ENCODE measurements around the gene XXYLT1. TPM values are rescaled to one million over a fixed set of nuclear protein-coding genes. Genes with fewer than 3 reads are reported as not detected.

Gene XXYLT1
- total RNA-seq, 2 experiments from 2014 or later, result 17.2 to 19.6 TPM

DNA sequence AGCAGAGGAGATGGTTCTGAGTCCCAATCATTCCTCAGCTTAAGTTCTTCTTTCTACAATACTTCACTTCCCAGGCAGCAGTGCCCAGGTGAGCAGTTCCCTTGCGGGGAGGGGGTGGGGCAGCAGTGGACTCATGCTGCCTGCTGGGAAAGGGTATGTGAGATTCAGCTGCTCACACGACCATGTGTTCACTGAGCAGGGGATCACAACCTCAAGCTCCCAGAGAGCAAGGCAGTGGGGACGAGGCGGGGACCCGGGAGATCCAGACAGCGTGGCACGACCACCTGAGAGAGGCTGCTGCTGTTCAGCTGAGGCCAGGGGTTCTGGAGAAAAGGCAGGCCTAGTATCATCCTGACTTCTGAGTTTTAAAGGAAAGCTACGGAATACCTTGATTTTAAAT is 166.6 kb downstream of the XXYLT1 start:
- Histone ChIP-seq H3K4me1 (ENCODE audit: insufficient read depth, low read length, poor library complexity, severe bottlenecking) (peaks cover 18% of the 10 kb centered on the region), H3K79me2 (ENCODE audit: insufficient read depth, low read depth, low read length) (no peaks in the 10 kb centered on the region), H3K4me3 (ENCODE audit: low read depth, low read length, poor library complexity, severe bottlenecking) (no peak overlapping the region), H3K9me2 (ENCODE audit: insufficient read depth, low read length) (no peaks in the 10 kb centered on the region), H2AFZ (ENCODE audit: low read length) (no peak overlapping the region), H3K4me2 (ENCODE audit: low read length) (no peak overlapping the region), H3K9me3 (ENCODE audit: low read length) (no peaks in the 10 kb centered on the region), H3K36me3 (ENCODE audit: insufficient read depth, low read length) (no peaks in the 10 kb centered on the region), H4K20me1 (ENCODE audit: insufficient read depth, low read length) (no peaks in the 10 kb centered on the region), H3K27ac (ENCODE audit: low read depth, low read length, poor library complexity, severe bottlenecking) (no peak overlapping the region)
- BruUV-seq (replicated peaks), result no TSS peak
- ChIA-PET POLR2A (interaction anchor here (0.5 to 0.6 kb wide), 3 partner anchors 83 to 422 kb away, joined by 3 to 5 read pairs (median 3); no protein-coding TSS in a partner anchor), CTCF (ENCODE audit: unreplicated experiment) (no interaction called here)
- no peak for DNase-seq (ENCODE audit: low spot score)
- intact Hi-C loops (cut with micrococcal nuclease; ENCODE audit: unreplicated experiment), result no loop called here
- TF ChIP-seq EZH2phosphoT487 (IDR thresholded peaks at IDR 0.05; ENCODE audit: borderline replicate concordance, low read depth, low read length), result no peak
- TF ChIP-seq, protein P1, sequence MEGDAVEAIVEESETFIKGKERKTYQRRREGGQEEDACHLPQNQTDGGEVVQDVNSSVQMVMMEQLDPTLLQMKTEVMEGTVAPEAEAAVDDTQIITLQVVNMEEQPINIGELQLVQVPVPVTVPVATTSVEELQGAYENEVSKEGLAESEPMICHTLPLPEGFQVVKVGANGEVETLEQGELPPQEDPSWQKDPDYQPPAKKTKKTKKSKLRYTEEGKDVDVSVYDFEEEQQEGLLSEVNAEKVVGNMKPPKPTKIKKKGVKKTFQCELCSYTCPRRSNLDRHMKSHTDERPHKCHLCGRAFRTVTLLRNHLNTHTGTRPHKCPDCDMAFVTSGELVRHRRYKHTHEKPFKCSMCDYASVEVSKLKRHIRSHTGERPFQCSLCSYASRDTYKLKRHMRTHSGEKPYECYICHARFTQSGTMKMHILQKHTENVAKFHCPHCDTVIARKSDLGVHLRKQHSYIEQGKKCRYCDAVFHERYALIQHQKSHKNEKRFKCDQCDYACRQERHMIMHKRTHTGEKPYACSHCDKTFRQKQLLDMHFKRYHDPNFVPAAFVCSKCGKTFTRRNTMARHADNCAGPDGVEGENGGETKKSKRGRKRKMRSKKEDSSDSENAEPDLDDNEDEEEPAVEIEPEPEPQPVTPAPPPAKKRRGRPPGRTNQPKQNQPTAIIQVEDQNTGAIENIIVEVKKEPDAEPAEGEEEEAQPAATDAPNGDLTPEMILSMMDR (conservative IDR thresholded peaks at IDR 0.05; ENCODE audit: low read length), result no peak

DNA sequence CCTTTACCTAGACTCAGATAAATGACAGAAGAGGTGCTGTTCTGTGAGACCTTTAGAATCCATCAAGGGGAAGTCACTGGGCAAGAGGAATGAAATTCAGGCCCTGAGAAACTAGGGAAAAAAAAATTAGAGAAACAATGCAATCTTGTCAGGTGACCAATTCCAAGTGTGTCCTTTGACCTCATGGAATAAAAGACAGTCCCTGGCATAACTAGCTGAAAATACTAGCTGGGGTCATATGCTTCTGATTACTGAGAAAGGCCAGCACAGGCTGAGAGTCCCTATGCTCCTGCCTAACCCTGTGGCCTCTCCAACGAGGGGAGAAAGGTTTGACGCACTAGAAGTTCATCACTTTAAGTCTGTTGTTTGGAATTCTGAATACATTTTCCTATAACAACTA is 167.3 kb downstream of the XXYLT1 start:
- CTCF ChIA-PET (ENCODE audit: unreplicated experiment), result no interaction called here
- Histone ChIP-seq H3K4me3 (ENCODE audit: low read depth, low read length, poor library complexity, severe bottlenecking) (no peak overlapping the region), H3K36me3 (ENCODE audit: insufficient read depth, low read length) (no peaks in the 10 kb centered on the region), H4K20me1 (ENCODE audit: insufficient read depth, low read length) (no peaks in the 10 kb centered on the region), H3K9me3 (ENCODE audit: low read length) (no peaks in the 10 kb centered on the region), H3K27ac (ENCODE audit: low read depth, low read length, poor library complexity, severe bottlenecking) (no peak overlapping the region), H3K4me1 (ENCODE audit: insufficient read depth, low read length, poor library complexity, severe bottlenecking) (peaks cover 18% of the 10 kb centered on the region), H3K9me2 (ENCODE audit: insufficient read depth, low read length) (no peaks in the 10 kb centered on the region), H3K79me2 (ENCODE audit: insufficient read depth, low read depth, low read length) (no peaks in the 10 kb centered on the region), H2AFZ (ENCODE audit: low read length) (no peak overlapping the region), H3K4me2 (ENCODE audit: low read length) (no peak overlapping the region)
- DNase-seq (ENCODE audit: low spot score), result no peak
- POLR2A ChIA-PET, result interaction anchor here (0.6 kb wide), 1 partner anchor 421 kb away, joined by 3 read pairs; no protein-coding TSS in a partner anchor
- TF ChIP-seq, protein P1 (conservative IDR thresholded peaks at IDR 0.05; ENCODE audit: low read length), result no peak
- no peak for TF ChIP-seq EZH2phosphoT487 (IDR thresholded peaks at IDR 0.05; ENCODE audit: borderline replicate concordance, low read depth, low read length)
- intact Hi-C loops (cut with micrococcal nuclease; ENCODE audit: unreplicated experiment), result no loop called here
- no TSS peak for BruUV-seq (replicated peaks)

DNA sequence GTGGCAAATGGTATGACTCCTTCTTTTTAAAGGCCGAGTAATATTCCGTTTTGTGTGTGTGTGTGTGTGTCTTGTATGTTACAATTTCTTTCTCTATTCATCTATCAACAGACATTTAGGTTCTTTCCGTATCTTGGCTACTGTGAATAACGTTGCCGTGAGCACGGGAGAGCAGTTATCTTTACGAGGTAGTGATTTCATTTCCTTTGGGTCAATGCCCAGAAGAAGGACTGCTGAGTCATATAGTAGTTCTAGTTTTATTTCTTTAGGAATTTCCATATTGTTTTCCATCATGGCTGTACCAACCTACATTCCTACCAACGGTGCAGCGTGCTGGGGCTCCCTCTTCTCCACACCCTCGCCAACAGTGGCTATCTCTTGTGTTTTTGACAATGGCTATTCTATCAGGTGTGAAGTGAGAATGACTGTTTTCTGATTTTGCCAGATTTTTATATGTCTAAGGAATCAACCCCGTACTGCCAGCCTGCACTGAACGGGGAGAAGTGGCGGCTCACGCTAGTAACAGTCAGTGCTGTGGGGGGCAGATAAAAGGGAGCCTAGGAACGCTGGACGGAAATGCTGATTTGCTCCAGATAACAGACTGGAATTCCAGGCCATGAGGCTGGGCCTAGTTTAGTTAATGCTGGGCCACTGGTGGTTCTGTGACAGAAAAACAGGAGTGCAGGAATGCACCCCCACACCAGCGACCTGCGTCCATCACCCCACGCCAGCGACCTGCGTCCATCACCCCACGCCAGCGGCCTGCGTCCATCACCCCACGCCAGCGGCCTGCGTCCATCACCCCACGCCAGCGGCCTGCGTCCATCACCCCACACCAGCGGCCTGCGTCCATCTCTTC is 168.1 kb downstream of the XXYLT1 start:
- H3K27ac ChIP-seq (ENCODE audit: low read depth, low read length, poor library complexity, severe bottlenecking), result no peak overlapping the region
- ChIA-PET POLR2A (no interaction called here), CTCF (ENCODE audit: unreplicated experiment) (no interaction called here)
- H4K20me1 ChIP-seq (ENCODE audit: insufficient read depth, low read length), result no peaks in the 10 kb centered on the region
- H3K4me1 ChIP-seq (ENCODE audit: insufficient read depth, low read length, poor library complexity, severe bottlenecking), result peaks cover 21% of the 10 kb centered on the region
- H3K9me2 ChIP-seq (ENCODE audit: insufficient read depth, low read length), result no peaks in the 10 kb centered on the region
- H2AFZ ChIP-seq (ENCODE audit: low read length), result no peak overlapping the region
- H3K4me3 ChIP-seq (ENCODE audit: low read depth, low read length, poor library complexity, severe bottlenecking), result no peak overlapping the region
- intact Hi-C loops (cut with micrococcal nuclease; ENCODE audit: unreplicated experiment), result no loop called here
- BruUV-seq (replicated peaks), result no TSS peak
- no peak overlapping the region for H3K4me2 ChIP-seq (ENCODE audit: low read length)
- no peak for DNase-seq (ENCODE audit: low spot score)
- no peaks in the 10 kb centered on the region for H3K9me3 ChIP-seq (ENCODE audit: low read length)
- no peaks in the 10 kb centered on the region for H3K79me2 ChIP-seq (ENCODE audit: insufficient read depth, low read depth, low read length)
- no peaks in the 10 kb centered on the region for H3K36me3 ChIP-seq (ENCODE audit: insufficient read depth, low read length)
- no peak for TF ChIP-seq EZH2phosphoT487 (IDR thresholded peaks at IDR 0.05; ENCODE audit: borderline replicate concordance, low read depth, low read length)
- TF ChIP-seq, protein P1 (conservative IDR thresholded peaks at IDR 0.05; ENCODE audit: low read length), result no peak

Data from OCI-LY7 (cell line).